ENCODE data around the gene MED10.

Gene MED10

GRCh38 chr5:6377905-6378765, at the start of gene MED10:
Gene MED10 (minus strand): TSS chr5:6378547. CDS start chr5:6378483, 64 bp downstream.
- peak within 1 kb of the TSS; percentile 98 for H3K4me3 ChIP-seq (ENCODE audit: low read depth, low read length)
- no peak for TF ChIP-seq CTCF (IDR thresholded peaks at IDR 0.05; ENCODE audit: low read depth, low read length)

- no peak overlapping the region for H3K4me3 ChIP-seq (ENCODE audit: low read depth, low read length)
- TF ChIP-seq CTCF (IDR thresholded peaks at IDR 0.05; ENCODE audit: low read depth, low read length) = no peak
Observed at GRCh38 chr5:6427694-6428093, 49.3 kb upstream of the MED10 start.

- H3K4me3 ChIP-seq (ENCODE audit: low read depth, low read length) = no peak overlapping the region
- TF ChIP-seq CTCF (IDR thresholded peaks at IDR 0.05; ENCODE audit: low read depth, low read length) = no peak
Observed at GRCh38 chr5:6424700-6425099, 46.4 kb upstream of the MED10 start.

GRCh38 chr5:6424110-6424659, 45.8 kb upstream of the MED10 start:
- TF ChIP-seq CTCF (IDR thresholded peaks at IDR 0.05; ENCODE audit: low read depth, low read length) = no peak
- no peak overlapping the region for H3K4me3 ChIP-seq (ENCODE audit: low read depth, low read length)

GRCh38 chr5:6423327-6424109, 45.2 kb upstream of the MED10 start:
- TF ChIP-seq CTCF (IDR thresholded peaks at IDR 0.05; ENCODE audit: low read depth, low read length) = no peak
- H3K4me3 ChIP-seq (ENCODE audit: low read depth, low read length) = no peak overlapping the region

- no peak overlapping the region for H3K4me3 ChIP-seq (ENCODE audit: low read depth, low read length)
- TF ChIP-seq CTCF (IDR thresholded peaks at IDR 0.05; ENCODE audit: low read depth, low read length) = no peak
Observed at GRCh38 chr5:6419340-6419852, 41.0 kb upstream of the MED10 start.
